Ascending aorta (tissue), 2 donors: ENCODE data around the gene ADARB1. TPM values are rescaled to one million over a fixed set of nuclear protein-coding genes. Genes with fewer than 3 reads are reported as not detected.

Source experiments
- DNase-seq, 2 donors: peaks; one replicate each; pipeline ENCODE4 v3.0.0-alpha.2; 2019; ENCODE audit warnings: low spot score in 2 of 2
- H3K27ac ChIP-seq, 2 donors: fragments of 200-600 bp; sonication (generic); one replicate each; pipeline ENCODE4 v1.5.1; 2016 to 2017; ENCODE audit warnings: mild to moderate bottlenecking in 1 of 2
- H3K27me3 ChIP-seq: fragments of 200-600 bp; sonication (generic); one replicate; pipeline ENCODE4 v1.5.1; 2017
- H3K36me3 ChIP-seq, 2 donors: fragments of 200-600 bp; sonication (generic); one replicate each; pipeline ENCODE4 v1.5.1; 2016
- H3K4me1 ChIP-seq, 2 donors: fragments of 200-600 bp; sonication (generic); one replicate each; pipeline ENCODE4 v1.5.1; 2016 to 2017; ENCODE audit warnings: mild to moderate bottlenecking in 1 of 2
- H3K4me3 ChIP-seq, 2 donors: fragments of 200-600 bp; sonication (generic); one replicate each; pipeline ENCODE4 v1.5.1; 2016 to 2017; ENCODE audit warnings: mild to moderate bottlenecking in 1 of 2
- H3K9me3 ChIP-seq, 2 donors: fragments of 200-600 bp; sonication (generic); one replicate each; pipeline ENCODE4 v1.5.1; 2016
- CTCF ChIP-seq, 3 experiments: fragments of 200-600 bp in 2 of 3; fragments of 450-650 bp in 1 of 3; sonication (generic) in 2 of 3; IDR thresholded peaks; one replicate each; pipeline ENCODE4 v1.5.1; 2016 to 2019; ENCODE audit warnings: antibody characterized with exemption in 3 of 3, mild to moderate bottlenecking in 1 of 3, moderate library complexity in 1 of 3
- intact Hi-C: fragments of 100-400 bp; cut with DNase I; formaldehyde crosslinking; loops from one replicate; pipeline ENCODE4 v1.15.1; 2023
- total RNA-seq: library from RNA; depleted of rRNA; stranded (reverse); fragments of >200 nt; gene quantifications from one replicate; pipeline ENCODE4 v1.1.0, GENCODE V29; 2016

Gene ADARB1
- total RNA-seq, 1 donor from 2014 or later: 82.9 TPM

GRCh38 chr21:45262616-45263015 is 188.2 kb downstream of the ADARB1 start:
- intact Hi-C loops: no loop called here

GRCh38 chr21:45263534-45263933 is 189.2 kb downstream of the ADARB1 start:
- Histone ChIP-seq H3K9me3 (no peaks in the 10 kb centered on the region), H3K36me3 (peaks cover 46 to 52% of the 10 kb centered on the region in 2 donors), H3K4me1 (peaks cover 0 to 4% of the 10 kb centered on the region in 2 donors), H3K4me3 (no peak overlapping the region), H3K27me3 (no peaks in the 10 kb centered on the region), H3K27ac (no peak overlapping the region)
- intact Hi-C loops: no loop called here
- no peak for TF ChIP-seq CTCF (IDR thresholded peaks at IDR 0.05)
- DNase-seq: no peak

More at GRCh38 chr21:45262616-45263015, 188.2 kb downstream of the ADARB1 start:
- no peak overlapping the region for H3K4me3 ChIP-seq
- H3K27me3 ChIP-seq: no peaks in the 10 kb centered on the region
- peaks cover 40 to 49% of the 10 kb centered on the region in 2 donors for H3K36me3 ChIP-seq
- no peak for TF ChIP-seq CTCF (IDR thresholded peaks at IDR 0.05)
- H3K9me3 ChIP-seq: no peaks in the 10 kb centered on the region
- H3K4me1 ChIP-seq: peaks cover 0 to 4% of the 10 kb centered on the region in 2 donors
- DNase-seq: peak in 1 of 2 donors; percentile 56
- no peak overlapping the region for H3K27ac ChIP-seq

- peaks cover 46 to 52% of the 10 kb centered on the region in 2 donors for H3K36me3 ChIP-seq
- peaks cover 0 to 3% of the 10 kb centered on the region in 2 donors for H3K4me1 ChIP-seq
- no peak overlapping the region for H3K4me3 ChIP-seq
- H3K27ac ChIP-seq: no peak overlapping the region
- intact Hi-C loops: no loop called here
- no peak for TF ChIP-seq CTCF (IDR thresholded peaks at IDR 0.05)
- no peaks in the 10 kb centered on the region for H3K27me3 ChIP-seq
- no peaks in the 10 kb centered on the region for H3K9me3 ChIP-seq
- peak in 1 of 2 donors; percentile 51 for DNase-seq
Observed at GRCh38 chr21:45264146-45264911, 189.9 kb downstream of the ADARB1 start.

- Histone ChIP-seq H3K4me1 (no peaks in the 10 kb centered on the region), H3K4me3 (no peak overlapping the region), H3K27ac (no peak overlapping the region), H3K27me3 (no peaks in the 10 kb centered on the region), H3K9me3 (no peaks in the 10 kb centered on the region), H3K36me3 (peaks cover 51 to 57% of the 10 kb centered on the region in 2 donors)
- intact Hi-C loops: no loop called here
- peak in 1 of 2 donors; percentile 58 for DNase-seq
- TF ChIP-seq CTCF (IDR thresholded peaks at IDR 0.05): no peak
Observed at GRCh38 chr21:45264912-45265515, 190.6 kb downstream of the ADARB1 start.

GRCh38 chr21:45265721-45266517 is 191.5 kb downstream of the ADARB1 start:
- TF ChIP-seq CTCF (IDR thresholded peaks at IDR 0.05): no peak
- Histone ChIP-seq H3K27me3 (no peaks in the 10 kb centered on the region), H3K36me3 (peaks cover 57 to 66% of the 10 kb centered on the region in 2 donors), H3K9me3 (no peaks in the 10 kb centered on the region), H3K4me1 (no peaks in the 10 kb centered on the region), H3K27ac (no peak overlapping the region), H3K4me3 (no peak overlapping the region)
- peak in 1 of 2 donors; percentile 53 for DNase-seq
- intact Hi-C loops: no loop called here
